HepG2 (cell line): ENCODE measurements around the gene CPNE1. TPM values are rescaled to one million over a fixed set of nuclear protein-coding genes. Genes with fewer than 3 reads are reported as not detected.

Experiments used
- CBX5 ChIP-seq: sonication (generic); formaldehyde crosslinking; IDR thresholded peaks from 2 replicates; pipeline ENCODE4 v1.4.0; 2020; ENCODE audit warnings: missing genetic modification reagents, borderline replicate concordance
- ZEB1 ChIP-seq: IDR thresholded peaks from 2 replicates; pipeline ENCODE4 v1.6.1; 2012; ENCODE audit warnings: mild to moderate bottlenecking, low read depth, inconsistent platforms; ENCODE audit not compliant: insufficient replicate concordance
- ZFP41 ChIP-seq: sonication (generic); formaldehyde crosslinking; IDR thresholded peaks from 2 replicates; pipeline ENCODE4 v1.4.0; 2020; ENCODE audit warnings: mild to moderate bottlenecking, missing genetic modification reagents, borderline replicate concordance
- ZFX ChIP-seq: sonication (generic); formaldehyde crosslinking; IDR thresholded peaks from 2 replicates; pipeline ENCODE4 v1.4.0; 2020; ENCODE audit warnings: mild to moderate bottlenecking, low read depth, missing genetic modification reagents, moderate library complexity
- ZNF33A ChIP-seq: sonication (generic); formaldehyde crosslinking; IDR thresholded peaks from 2 replicates; pipeline ENCODE4 v1.5.1; 2020; ENCODE audit warnings: missing genetic modification reagents, mild to moderate bottlenecking, moderate library complexity, borderline replicate concordance
- ZNF768 ChIP-seq: sonication (generic); formaldehyde crosslinking; IDR thresholded peaks from 2 replicates; pipeline ENCODE4 v1.4.0; 2020; ENCODE audit warnings: missing genetic modification reagents
- polyA plus RNA-seq, 8 experiments: library from polyadenylated mRNA; depleted of rRNA in 3 of 8; stranded (reverse) in 7 of 8; unstranded in 1 of 8; fragments of >200 nt; fragmentation: Illumina TruSeq in 4 of 8; extraction: Trizol in 4 of 8; gene quantifications; 2 replicates each; pipeline versions ENCODE4 v1.2.1 to v1.2.3, GENCODE V29; 2011 to 2016; ENCODE audit warnings: low read depth in 4 of 8, missing spikeins in 1 of 8, mixed read lengths in 1 of 8; ENCODE audit not compliant: insufficient read depth in 1 of 8
- total RNA-seq, 5 experiments: library from RNA; depleted of rRNA; stranded (reverse); fragments of >200 nt; fragmentation: Illumina TruSeq; extraction: Trizol; gene quantifications; 2 replicates each; pipeline ENCODE4 v1.2.3, GENCODE V29; 2016; ENCODE audit warnings: low read depth in 1 of 5
- TF ChIP-seq, protein P1 (sequence below), 2 experiments: fragments of 450-650 bp in 1 of 2; sonication (generic) in 1 of 2; formaldehyde crosslinking in 1 of 2; IDR thresholded peaks; 2 replicates each; pipeline versions ENCODE4 v1.6.1 to v1.8.0; 2016 to 2022; ENCODE audit warnings: antibody characterized with exemption in 1 of 2, mild to moderate bottlenecking in 1 of 2, missing genetic modification reagents in 1 of 2
- TF ChIP-seq, protein P2 (sequence below): fragments of 450-650 bp; IDR thresholded peaks from 2 replicates; pipeline ENCODE4 v1.6.1; 2017
- TF ChIP-seq, protein P3 (sequence below): sonication (generic); formaldehyde crosslinking; IDR thresholded peaks from 2 replicates; pipeline ENCODE4 v1.5.1; 2020; ENCODE audit warnings: missing genetic modification reagents, mild to moderate bottlenecking, borderline replicate concordance
- TF ChIP-seq, protein P4 (sequence below): sonication (generic); formaldehyde crosslinking; IDR thresholded peaks from 2 replicates; pipeline ENCODE4 v1.5.0; 2020; ENCODE audit warnings: mild to moderate bottlenecking, missing genetic modification reagents
- TF ChIP-seq, protein P5 (sequence below): sonication (generic); formaldehyde crosslinking; IDR thresholded peaks from 2 replicates; pipeline ENCODE4 v1.4.0; 2020; ENCODE audit warnings: missing genetic modification reagents

The CPNE1 gene
- total and polyA plus RNA-seq, 2 of the 13 experiments (the other 11 are each of a cell fraction or from before 2014, with no cell fraction given), result 408 to 431 TPM

DNA sequence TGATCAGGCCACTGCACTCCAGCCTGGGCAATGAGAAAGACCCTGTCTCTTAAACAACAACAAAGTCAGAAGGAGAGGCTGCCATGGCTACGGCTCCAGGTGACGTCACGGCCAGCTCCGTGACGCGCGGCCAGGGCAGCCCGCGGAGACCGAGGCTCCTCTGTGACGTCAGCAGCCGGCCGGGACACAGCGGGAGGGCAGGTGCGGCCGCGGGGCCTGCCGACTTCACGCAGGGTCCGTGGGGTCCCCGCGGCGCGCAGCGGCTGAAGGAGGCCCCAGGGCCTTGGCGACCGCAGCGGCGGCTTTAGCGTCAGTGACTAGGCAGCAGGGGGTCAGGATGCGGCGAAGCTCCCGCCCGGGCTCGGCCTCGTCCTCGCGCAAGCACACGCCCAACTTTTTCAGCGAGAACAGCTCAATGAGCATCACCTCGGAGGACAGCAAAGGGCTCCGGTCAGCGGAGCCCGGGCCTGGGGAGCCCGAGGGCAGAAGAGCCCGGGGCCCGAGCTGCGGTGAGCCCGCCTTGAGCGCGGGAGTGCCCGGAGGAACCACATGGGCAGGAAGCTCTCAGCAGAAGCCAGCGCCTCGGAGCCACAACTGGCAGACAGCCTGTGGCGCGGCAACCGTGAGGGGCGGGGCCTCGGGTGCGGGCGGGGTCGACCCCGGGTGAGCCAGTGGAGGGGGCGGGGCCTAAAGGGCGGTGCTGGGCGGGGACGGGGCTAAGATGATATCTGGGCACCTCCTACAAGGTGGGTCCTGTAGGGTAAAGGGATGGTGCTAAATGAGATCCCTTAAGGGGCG is 48.8 kb downstream of the CPNE1 start, which contains the start of gene SPAG4 (continued):
- TF ChIP-seq, protein P1, sequence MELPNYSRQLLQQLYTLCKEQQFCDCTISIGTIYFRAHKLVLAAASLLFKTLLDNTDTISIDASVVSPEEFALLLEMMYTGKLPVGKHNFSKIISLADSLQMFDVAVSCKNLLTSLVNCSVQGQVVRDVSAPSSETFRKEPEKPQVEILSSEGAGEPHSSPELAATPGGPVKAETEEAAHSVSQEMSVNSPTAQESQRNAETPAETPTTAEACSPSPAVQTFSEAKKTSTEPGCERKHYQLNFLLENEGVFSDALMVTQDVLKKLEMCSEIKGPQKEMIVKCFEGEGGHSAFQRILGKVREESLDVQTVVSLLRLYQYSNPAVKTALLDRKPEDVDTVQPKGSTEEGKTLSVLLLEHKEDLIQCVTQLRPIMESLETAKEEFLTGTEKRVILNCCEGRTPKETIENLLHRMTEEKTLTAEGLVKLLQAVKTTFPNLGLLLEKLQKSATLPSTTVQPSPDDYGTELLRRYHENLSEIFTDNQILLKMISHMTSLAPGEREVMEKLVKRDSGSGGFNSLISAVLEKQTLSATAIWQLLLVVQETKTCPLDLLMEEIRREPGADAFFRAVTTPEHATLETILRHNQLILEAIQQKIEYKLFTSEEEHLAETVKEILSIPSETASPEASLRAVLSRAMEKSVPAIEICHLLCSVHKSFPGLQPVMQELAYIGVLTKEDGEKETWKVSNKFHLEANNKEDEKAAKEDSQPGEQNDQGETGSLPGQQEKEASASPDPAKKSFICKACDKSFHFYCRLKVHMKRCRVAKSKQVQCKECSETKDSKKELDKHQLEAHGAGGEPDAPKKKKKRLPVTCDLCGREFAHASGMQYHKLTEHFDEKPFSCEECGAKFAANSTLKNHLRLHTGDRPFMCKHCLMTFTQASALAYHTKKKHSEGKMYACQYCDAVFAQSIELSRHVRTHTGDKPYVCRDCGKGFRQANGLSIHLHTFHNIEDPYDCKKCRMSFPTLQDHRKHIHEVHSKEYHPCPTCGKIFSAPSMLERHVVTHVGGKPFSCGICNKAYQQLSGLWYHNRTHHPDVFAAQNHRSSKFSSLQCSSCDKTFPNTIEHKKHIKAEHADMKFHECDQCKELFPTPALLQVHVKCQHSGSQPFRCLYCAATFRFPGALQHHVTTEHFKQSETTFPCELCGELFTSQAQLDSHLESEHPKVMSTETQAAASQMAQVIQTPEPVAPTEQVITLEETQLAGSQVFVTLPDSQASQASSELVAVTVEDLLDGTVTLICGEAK (IDR thresholded peaks at IDR 0.05), result no peak
- TF ChIP-seq, protein P1 (CRISPR knock-in tag; IDR thresholded peaks at IDR 0.05), result peak; percentile 92
- TF ChIP-seq ZNF768 (CRISPR knock-in tag) (peak; percentile 73), ZFP41 (CRISPR knock-in tag) (peak; percentile 97), ZFX (CRISPR knock-in tag) (peak; percentile 92), ZEB1 (no peak), ZNF33A (peak; percentile 99), CBX5 (CRISPR knock-in tag) (no peak)
- TF ChIP-seq, protein P2, sequence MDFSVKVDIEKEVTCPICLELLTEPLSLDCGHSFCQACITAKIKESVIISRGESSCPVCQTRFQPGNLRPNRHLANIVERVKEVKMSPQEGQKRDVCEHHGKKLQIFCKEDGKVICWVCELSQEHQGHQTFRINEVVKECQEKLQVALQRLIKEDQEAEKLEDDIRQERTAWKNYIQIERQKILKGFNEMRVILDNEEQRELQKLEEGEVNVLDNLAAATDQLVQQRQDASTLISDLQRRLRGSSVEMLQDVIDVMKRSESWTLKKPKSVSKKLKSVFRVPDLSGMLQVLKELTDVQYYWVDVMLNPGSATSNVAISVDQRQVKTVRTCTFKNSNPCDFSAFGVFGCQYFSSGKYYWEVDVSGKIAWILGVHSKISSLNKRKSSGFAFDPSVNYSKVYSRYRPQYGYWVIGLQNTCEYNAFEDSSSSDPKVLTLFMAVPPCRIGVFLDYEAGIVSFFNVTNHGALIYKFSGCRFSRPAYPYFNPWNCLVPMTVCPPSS, result no peak
- TF ChIP-seq, protein P3, sequence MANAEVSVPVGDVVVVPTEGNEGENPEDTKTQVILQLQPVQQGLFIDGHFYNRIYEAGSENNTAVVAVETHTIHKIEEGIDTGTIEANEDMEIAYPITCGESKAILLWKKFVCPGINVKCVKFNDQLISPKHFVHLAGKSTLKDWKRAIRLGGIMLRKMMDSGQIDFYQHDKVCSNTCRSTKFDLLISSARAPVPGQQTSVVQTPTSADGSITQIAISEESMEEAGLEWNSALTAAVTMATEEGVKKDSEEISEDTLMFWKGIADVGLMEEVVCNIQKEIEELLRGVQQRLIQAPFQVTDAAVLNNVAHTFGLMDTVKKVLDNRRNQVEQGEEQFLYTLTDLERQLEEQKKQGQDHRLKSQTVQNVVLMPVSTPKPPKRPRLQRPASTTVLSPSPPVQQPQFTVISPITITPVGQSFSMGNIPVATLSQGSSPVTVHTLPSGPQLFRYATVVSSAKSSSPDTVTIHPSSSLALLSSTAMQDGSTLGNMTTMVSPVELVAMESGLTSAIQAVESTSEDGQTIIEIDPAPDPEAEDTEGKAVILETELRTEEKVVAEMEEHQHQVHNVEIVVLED (CRISPR knock-in tag), result peak; percentile 84
- TF ChIP-seq, protein P4, sequence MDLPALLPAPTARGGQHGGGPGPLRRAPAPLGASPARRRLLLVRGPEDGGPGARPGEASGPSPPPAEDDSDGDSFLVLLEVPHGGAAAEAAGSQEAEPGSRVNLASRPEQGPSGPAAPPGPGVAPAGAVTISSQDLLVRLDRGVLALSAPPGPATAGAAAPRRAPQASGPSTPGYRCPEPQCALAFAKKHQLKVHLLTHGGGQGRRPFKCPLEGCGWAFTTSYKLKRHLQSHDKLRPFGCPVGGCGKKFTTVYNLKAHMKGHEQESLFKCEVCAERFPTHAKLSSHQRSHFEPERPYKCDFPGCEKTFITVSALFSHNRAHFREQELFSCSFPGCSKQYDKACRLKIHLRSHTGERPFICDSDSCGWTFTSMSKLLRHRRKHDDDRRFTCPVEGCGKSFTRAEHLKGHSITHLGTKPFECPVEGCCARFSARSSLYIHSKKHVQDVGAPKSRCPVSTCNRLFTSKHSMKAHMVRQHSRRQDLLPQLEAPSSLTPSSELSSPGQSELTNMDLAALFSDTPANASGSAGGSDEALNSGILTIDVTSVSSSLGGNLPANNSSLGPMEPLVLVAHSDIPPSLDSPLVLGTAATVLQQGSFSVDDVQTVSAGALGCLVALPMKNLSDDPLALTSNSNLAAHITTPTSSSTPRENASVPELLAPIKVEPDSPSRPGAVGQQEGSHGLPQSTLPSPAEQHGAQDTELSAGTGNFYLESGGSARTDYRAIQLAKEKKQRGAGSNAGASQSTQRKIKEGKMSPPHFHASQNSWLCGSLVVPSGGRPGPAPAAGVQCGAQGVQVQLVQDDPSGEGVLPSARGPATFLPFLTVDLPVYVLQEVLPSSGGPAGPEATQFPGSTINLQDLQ (CRISPR knock-in tag), result peak; percentile 94
- TF ChIP-seq, protein P5, sequence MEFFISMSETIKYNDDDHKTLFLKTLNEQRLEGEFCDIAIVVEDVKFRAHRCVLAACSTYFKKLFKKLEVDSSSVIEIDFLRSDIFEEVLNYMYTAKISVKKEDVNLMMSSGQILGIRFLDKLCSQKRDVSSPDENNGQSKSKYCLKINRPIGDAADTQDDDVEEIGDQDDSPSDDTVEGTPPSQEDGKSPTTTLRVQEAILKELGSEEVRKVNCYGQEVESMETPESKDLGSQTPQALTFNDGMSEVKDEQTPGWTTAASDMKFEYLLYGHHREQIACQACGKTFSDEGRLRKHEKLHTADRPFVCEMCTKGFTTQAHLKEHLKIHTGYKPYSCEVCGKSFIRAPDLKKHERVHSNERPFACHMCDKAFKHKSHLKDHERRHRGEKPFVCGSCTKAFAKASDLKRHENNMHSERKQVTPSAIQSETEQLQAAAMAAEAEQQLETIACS, result peak; percentile 56
